AML-193 (cell line): ENCODE measurements around the gene SGMS1.
"Not testable (repeated sequence)": the region's sequence is repeated elsewhere in the genome, so short reads cannot be mapped to it uniquely, and the experiment has no call there.

Experiments used
- DNase-seq, 2 experiments: peaks; one replicate each; lab custom pipeline; 2025; lab: John Stamatoyannopoulos, UW

SGMS1 gene

DNA sequence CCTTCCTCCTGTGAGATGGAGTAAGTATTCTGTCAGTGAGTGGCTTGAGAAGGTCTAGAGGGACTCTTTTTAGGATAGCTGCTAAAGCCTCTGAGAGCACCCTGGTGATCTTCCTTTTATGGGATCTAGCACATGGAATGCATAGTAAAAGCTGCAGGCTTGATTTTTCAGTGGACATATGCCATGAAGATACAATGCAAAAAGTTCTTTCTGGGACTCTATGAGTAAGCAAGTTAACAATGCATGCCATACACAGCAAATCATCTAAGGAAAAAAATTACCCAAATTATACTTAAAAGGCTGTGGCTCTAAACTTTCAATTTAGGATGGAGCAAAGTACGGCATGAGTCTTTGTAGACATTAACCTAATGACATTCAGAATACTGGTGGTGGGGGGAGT lies 154.5 kb downstream of the SGMS1 start:
- DNase-seq = no peak

DNA sequence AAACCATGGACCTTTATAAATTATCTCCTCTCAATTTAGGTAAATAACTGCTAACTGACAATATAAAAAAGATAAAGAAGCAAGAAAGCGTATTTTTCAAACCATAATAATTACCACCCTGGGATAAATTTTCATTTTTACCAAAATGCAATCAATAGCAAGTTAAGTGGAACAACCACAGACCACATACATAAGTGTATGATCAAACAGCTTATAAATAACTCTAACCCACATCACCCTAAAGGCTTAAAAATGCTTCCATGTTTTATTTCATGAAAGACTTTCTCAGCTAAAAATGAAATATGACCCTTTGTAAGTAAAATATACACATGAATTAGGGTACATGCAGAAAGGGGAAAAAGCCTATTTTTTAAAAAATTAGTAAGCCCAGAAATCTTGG lies 156.5 kb downstream of the SGMS1 start:
- no peak for DNase-seq

DNA sequence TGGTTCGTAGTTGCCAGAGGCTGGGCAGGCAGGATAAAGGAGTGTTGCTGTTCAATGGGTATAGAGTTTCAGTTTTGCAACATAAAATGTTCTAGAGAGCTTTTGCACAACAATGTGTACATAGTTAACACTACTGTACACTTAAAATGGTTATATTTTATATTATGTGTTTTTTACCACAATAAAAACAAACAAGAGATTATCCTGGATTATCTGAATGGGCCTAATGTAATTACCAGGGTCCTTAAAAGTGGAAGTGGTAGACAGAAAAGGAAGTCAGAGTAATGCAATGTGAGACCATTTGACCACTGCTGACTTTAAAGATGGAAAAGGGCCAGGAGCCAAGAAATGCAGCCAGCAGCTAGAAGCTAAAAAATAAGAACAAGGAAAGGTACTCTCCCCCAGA lies 159.7 kb downstream of the SGMS1 start:
- peak; percentile 85 to 86 for DNase-seq

DNA sequence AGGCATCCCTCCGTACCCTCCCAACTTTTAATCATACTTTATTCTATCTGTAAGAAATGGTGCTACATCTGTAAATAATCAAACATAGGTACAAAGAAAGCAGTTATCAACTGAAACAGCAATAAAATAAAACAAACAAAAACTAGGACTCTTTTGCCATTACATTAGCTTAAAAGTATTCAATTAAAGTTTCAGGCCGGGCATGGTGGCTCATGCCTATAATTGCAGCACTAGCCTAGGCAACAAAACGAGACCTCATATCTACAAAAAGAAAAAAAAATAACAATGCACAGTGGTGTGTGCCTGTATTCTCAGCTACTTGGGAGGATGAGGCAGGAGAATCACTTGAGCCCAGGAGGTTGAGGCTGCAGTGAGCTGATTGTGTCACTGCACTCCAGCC lies 161.9 kb downstream of the SGMS1 start:
- DNase-seq = no peak

DNA sequence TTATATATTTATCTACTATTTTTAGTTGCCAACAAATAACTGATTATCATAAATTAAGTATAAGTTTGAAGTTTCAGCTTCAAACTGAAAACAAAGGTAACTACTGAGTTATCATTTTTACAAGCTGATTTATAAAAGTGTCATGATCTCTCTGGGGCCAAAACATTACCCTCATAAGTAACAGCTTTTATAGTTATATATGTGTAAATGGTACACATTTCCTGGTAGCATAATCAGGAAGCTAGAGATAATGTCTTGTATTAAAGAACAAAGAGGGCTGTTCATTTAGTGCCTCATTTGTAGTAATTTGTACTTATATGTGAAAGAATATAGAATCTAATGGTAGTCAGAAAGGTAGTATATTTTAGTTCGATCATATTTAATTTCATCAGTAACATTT lies 162.6 kb downstream of the SGMS1 start:
- no peak for DNase-seq

DNA sequence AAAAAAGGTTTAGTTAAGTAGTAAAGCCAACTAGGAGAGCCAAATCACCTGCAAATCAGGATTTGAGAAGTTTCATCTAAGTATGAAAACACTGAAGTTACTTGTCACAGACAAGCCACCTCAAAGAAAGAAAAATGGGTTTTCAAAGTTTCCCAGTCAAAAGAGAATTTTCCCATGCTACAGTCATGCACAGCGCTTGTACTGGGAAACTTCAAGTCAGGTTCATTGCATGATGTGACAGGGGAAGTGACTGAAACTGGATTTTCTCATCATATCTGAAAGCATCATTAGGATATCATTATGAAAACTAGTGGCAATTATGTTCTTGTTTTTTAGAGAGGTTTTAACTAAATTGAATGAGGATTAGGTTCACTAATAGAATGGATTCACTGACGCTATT lies 167.0 kb downstream of the SGMS1 start:
- no peak for DNase-seq

DNA sequence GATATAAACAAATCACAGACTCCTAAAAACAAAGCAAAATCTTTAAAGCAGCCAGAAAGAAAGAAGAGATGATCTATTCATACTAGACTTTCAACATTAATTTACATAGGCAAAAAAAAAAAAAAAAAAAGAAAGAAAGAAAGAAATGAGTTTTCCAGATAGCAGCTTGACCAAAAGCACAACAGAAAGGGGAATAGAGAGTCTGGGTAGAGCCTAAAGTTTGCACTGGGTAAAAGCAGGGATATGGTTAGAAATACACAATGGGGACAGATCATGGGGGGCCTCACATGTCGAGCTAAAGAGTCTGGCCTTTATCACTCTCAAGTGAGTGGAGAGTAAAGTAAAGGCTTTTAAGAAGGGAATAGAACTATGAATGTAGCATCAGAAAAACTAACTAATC lies 169.8 kb downstream of the SGMS1 start:
- no peak for DNase-seq

DNA sequence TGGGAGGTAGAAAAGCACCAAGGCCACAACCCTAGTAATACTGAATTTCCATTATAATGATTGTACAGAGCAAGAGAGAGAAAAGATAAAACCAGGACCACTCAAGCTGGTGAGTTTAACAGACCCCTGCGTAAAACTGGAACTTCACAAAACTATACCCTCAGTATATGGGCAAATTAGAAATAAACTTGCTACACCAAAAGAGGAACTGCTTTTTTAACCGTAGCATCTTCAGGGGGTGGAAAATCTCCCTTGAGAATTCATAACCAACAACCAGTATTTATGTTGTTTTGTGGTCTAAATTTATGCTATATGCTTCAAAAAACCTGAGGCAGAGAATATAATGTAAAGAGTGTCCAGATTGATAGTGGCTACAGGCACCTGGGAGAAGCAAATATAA lies 171.2 kb downstream of the SGMS1 start:
- DNase-seq = no peak

DNA sequence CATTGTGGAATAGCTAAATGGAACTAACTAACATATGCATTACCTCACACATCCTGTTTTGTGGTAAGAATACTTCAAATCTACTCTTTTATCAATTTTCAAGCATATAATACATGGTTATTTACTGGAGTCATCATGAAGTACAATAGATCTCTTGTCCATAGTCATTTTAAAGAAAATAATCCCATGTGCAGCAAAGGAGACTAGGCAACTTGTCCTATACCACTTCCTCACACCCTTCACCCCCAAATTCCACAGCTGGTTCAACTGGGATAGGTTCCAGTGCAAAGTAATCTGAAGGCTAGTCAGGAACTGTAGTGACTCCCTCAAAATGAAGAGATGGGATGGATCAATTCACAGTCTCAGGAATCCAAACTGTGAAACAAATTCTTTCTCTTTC lies 176.1 kb downstream of the SGMS1 start:
- DNase-seq = no peak

DNA sequence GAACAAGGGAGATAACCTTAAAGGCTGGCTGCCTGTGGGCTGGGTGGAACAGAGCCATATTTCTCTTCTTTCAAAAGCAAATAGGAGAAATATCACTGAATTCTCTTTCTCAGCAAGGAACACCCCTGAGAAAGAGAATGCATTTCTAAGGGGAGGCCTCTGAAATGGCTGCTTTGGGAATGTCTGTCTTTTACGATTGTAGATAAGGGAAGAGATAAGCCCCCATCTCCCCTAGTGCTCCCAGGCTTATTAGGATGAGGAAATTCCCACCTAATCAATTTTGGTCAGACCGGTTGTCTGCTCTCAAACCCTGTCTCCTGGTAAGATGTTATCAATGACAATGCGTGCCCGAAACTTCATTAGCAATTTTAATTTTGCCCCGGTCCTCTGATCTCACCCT lies 178.0 kb downstream of the SGMS1 start:
- DNase-seq = not testable (repeated sequence)

DNA sequence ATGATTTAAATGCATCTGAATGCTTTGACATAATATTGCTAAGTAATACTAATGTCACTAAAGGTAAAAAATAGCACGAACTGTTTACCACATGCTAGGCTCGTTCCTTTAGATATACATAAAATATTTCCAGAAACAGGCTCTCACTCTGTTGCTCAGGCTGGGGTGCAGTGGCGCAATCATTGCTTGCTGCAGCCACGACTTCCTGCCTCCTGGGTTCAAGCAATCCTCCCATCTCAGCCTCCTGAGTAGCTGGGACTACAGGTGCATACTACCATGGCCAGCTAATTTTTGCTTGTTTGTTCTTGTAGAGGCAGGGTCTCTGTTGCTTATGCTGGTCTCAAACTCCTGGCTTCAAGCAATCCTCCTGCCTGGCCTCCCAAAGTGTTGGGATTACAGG lies 183.3 kb downstream of the SGMS1 start:
- peak; percentile 12 to 32 for DNase-seq

DNA sequence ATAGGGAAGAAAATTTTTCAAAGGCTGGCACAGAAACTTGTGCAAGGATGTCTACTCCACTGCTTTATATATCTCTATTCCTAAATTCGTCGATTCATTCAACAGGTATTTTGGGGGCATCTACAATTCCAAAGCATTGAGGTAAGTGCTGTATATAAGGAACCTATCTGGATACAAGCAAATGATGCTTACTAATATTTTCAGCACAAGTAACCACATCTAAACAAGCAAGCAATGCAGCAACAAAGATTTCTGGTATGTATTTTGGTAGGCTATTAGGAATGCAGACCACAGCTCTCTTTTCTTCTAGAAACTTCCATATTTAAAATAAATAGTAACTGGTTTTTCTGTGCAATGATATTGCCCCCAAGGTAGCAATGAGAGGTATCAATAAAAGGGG lies 183.9 kb downstream of the SGMS1 start:
- no peak for DNase-seq

DNA sequence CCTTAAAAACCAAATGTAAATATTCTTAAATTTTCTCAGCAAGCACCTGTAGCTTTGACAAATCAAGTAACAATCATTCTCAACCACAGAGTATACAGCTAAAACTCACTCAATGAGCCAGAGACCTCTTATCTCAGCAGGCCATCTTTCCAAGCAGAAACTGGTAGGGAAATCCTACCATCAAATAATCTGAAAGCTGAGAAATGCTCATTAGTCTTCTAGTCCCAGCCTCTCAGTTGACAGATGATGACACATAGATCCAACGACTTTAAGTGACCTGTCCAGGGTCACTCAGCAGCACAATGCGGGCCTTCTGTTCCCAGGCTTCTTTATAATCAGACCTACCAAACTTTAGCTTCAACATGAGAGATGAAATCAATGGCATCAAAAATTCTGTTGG lies 184.6 kb downstream of the SGMS1 start:
- no peak for DNase-seq

DNA sequence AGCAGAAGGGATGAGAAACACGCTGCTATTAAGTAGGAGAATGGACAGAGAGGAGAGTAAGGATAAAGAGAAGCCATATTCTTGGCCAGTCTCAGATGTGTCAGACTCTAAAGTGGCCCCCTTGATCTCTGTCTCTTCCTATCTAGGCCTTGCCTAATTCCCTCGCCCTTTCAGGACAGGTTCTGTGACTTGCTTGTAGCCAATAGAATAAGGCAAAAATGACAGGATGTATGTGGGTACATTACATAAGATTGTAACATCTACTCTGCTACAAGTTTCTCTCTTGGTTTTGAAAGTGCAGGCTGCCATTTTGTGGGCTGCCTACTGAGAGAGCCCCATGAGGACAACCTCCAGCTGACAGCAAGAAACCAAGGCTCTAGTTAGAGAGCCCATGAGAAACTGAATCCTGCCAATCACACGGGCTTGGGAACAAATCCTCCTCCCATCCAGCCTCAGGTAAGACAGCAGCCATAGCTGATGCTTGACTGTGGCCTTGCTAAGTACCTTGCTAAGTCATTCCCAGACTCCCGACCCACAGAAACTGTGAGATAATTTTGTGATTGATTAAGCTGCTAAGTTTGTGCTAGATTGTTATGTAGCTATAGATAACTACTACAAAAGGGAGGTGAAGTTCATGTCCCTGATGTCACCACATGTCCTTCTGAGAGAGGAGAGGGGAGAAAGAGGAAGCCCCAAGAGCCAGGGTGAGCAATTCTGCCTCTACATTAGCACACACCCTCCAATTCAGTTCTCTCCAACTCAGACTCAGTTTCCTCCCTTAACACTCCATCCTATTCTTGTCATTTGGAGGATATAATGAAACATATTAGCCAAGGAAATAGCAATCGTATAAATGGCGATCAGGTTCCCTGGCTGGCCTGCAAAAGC lies 185.5 kb downstream of the SGMS1 start:
- peak; percentile 21 for DNase-seq

DNA sequence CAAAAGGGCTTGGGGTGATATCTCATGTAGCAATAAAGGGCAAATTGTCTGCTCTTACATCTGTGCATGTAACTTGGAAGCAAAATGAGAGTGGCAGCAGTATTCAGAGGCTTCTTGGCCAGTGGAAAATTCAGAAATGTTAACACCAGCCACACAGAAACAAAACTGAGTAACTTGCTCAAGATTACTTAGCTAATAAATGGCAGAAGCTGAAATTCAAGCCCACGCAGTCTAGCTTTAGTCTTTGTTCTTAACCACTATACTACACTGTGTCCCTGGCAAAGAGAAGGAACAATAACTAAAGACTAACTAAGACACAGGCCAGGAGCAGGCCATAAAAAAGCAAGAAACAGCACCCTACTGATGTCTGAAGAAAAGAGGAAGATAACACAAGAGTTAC lies 186.5 kb downstream of the SGMS1 start:
- no peak for DNase-seq

DNA sequence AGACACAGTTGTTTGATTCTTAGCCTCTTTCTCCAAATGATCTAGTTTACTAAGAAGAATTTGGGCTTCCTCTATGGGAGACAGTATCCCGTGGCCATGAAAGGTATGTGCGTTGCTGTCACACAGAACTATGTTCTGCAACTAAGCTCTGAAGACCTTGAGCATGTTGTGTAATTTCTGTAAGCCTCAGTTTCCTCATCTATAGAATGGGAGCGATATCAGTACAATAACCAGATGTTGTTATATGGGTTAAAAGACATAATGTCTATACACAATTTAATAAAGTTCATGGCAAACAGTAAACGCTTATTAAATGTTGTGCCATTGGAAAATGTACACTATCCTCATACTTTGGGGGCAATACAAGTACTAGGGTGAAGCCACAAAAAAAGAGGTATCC lies 187.0 kb downstream of the SGMS1 start:
- no peak for DNase-seq

DNA sequence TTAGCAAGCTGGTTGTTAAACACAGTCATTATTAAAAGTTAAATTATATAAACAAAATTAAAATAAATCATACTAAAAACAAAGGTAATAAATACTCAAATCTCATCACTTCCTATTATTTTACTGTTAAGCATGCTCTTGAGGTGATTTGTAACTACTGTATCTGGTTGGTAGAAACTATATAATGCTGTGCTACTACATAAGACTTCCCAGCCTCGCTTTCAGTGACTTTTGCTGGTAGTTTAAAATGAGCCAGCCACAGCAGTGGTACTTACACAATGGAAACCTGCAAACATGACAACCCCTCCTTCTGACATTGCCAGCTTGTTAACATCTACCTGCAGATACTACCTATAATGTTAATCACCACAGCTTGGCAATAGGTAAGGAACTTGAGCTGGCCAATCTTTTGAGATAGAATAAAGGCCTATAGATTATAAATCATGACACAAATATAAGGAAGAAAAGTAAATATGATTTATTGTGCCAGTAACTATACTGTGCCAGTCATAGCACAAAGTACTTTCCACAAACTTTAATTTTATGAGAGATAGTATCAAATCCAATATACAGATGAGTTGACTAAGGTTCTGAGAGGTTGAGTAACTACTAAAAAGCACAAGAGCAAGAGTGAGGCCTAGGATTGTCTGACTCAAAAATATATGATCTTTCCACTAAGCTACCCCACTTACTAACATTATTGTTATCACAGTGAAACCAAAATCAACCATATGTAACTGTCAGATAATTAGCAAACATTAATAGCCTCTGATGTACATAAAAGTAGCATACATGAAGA lies 191.3 kb downstream of the SGMS1 start:
- no peak for DNase-seq

DNA sequence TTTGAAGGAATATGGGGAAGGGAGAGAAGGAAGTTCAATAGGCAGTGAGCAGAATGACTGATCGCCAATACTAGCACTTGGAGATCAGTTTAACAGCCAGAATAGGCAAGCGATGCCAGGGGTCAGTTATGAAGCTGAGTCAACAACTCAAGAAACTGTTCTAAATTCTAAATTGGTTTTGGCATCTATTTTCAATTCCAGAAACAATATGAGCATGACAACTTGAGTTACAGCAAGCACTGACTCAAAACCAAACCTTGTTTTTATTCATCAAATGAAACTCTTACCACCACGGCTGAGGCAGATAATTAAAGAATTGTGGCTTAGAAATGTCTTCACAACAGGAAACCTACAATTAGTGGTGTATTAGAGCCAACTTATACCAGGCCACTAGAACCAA lies 192.0 kb downstream of the SGMS1 start:
- no peak for DNase-seq

DNA sequence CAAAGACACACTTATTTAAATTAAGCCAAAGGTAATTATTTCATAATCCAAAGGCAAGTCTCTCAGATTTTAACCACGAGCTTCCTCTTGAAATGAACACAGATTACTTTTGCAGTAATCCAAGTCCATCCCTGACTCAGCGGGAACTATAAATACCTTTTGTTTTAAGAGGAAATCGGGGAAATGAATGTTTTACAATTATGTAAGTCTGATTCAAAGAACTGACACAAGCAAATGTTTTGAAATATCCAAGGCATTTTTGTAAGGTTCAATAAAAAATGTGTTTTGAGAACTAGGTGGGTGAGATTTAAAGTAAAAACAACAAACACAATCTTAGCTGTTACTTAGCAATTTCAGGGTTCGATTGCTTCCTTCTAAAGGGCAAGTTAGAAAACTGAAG lies 192.6 kb downstream of the SGMS1 start:
- DNase-seq = peak; percentile 26 to 34

DNA sequence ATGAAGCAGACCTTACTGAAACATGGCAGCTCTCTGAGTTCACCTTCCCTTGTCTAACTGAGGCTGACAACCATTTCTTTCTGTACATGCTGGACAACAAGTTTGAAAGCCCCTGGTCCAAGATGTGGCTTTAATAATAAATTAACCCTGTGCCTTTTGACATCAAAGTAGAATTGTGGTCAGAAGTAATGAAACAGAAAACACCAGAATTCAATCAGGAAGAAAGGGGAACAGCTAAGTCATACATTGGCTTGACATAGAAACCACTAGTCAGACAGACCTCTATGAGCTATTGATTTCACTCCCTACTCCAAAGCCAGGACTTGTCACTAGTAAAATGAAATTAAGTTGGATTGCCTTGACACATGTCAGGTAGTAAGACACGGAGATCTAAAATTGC lies 197.3 kb downstream of the SGMS1 start:
- no peak for DNase-seq

DNA sequence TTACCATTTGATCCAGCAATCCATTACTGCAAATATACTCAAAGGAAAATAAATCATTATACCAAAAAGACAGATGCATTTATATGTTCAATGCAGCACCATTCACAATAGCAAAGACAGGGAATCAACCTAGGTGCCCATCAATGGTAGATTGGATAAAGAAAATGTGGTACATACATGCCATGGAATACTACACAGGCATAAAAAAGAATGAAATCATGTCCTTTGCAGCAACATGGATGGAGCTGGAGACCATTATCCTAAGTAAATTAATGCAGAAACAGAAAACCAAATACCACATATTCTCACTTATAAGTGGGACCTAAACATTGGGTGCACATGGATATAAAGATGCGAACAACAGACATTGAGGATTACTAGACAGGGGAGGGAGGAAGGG lies 198.5 kb downstream of the SGMS1 start:
- DNase-seq = not testable (repeated sequence)

DNA sequence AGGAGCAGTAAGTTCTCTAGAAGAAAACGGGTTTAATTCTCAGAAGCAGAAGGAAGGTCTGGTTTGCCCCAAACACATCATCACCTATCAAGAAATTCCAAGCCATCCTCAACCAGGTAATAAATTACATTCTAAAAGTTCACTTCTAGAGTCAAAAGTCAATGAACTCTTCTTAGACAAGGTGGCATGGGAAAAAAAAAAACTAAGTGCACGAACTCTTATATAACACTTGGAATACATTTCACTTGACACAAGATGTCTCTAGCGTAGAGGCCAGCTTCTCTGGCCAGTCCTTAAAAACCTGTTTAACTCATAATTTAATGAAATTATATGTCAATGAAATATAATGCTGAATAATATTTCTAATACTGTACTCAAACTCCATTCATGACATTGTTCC lies 200.3 kb downstream of the SGMS1 start:
- DNase-seq = no peak

DNA sequence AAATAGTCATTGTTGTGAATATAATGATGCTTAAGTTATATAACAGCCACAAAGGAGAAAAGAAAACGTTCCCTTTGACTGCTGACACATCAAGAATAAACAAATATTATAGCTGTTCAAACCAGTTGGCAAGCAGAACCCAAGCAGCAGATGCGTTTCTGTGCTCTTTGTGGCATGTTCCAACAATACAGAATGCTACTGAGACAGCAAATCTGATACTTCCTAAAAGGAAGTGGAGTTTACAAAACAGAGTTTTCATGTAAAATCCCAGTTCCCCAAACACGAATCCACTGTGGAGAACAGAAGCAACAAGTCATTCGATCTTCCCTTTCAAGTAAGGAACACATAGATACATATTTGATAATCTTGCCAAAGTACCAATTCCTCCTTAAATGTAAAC lies 201.5 kb downstream of the SGMS1 start:
- DNase-seq = no peak
